ENCODE data around the gene MARCHF9. TPM values are rescaled to one million over a fixed set of nuclear protein-coding genes. Genes with fewer than 3 reads are reported as not detected.

MARCHF9 gene
- polyA plus RNA-seq, 1 of the 3 experiments (the other 2 are of a cell fraction): 24.2 TPM

- Histone ChIP-seq H3K4me3 (ENCODE audit: low read depth in 2 of 2, low read length in 1 of 2) (no peak overlapping the region), H2AFZ (ENCODE audit: low read depth) (no peak overlapping the region), H3K4me1 (ENCODE audit: control insufficient read depth in 1 of 2, insufficient read depth in 2 of 2, low read depth in 1 of 2, low read length in 1 of 2) (peaks cover 0 to 29% of the 10 kb centered on the region in 2 experiments; a peak in 2 of 4 replicates), H3F3A (replicated peaks; ENCODE audit: insufficient read depth) (peaks cover 19% of the 10 kb centered on the region), H3K9me2 (no peaks in the 10 kb centered on the region), H3K27me3 (ENCODE audit: insufficient read depth) (no peaks in the 10 kb centered on the region), H3K79me2 (ENCODE audit: insufficient read depth) (no peaks in the 10 kb centered on the region; the same call in 1 of the 2 replicates), H3K27ac (ENCODE audit: low read depth in 2 of 2, low read length in 1 of 2) (no peak overlapping the region), H3K36me3 (replicated peaks in 1 of 2; ENCODE audit: control insufficient read depth in 1 of 2, insufficient read depth in 2 of 2, low read length in 1 of 2) (peaks cover 9 to 10% of the 10 kb centered on the region in 2 experiments), H3K9ac (no peak overlapping the region), H3K4me2 (no peak overlapping the region), H4K20me1 (ENCODE audit: insufficient read depth) (no peaks in the 10 kb centered on the region), H3K9me3 (no peaks in the 10 kb centered on the region)
- no peak for TF ChIP-seq RXRA (IDR thresholded peaks at IDR 0.05; ENCODE audit: borderline replicate concordance, low read depth)
- no peak for TF ChIP-seq SIN3A (IDR thresholded peaks at IDR 0.05; ENCODE audit: borderline replicate concordance, low read depth, low read length)
- TF ChIP-seq REST (IDR thresholded peaks at IDR 0.05; ENCODE audit: low read depth, low read length): no peak
- TF ChIP-seq EZH2phosphoT487 (IDR thresholded peaks at IDR 0.05; ENCODE audit: borderline replicate concordance, low read depth): no peak
- TF ChIP-seq USF1 (IDR thresholded peaks at IDR 0.05; ENCODE audit: borderline replicate concordance, low read depth): no peak
- no peak for TF ChIP-seq FOXJ3 (CRISPR knock-in tag; IDR thresholded peaks at IDR 0.05)
- no peak for TF ChIP-seq RCOR1 (IDR thresholded peaks at IDR 0.05; ENCODE audit: low read length)
- TF ChIP-seq USF2 (IDR thresholded peaks at IDR 0.05; ENCODE audit: borderline replicate concordance, low read depth, low read length): no peak
- no peak for TF ChIP-seq FOSL2 (IDR thresholded peaks at IDR 0.05; ENCODE audit: borderline replicate concordance, low read depth)
- no peak for TF ChIP-seq NFIC (IDR thresholded peaks at IDR 0.05; ENCODE audit: borderline replicate concordance)
- TF ChIP-seq FOXM1 (IDR thresholded peaks at IDR 0.05; ENCODE audit: low read depth): no peak
- TF ChIP-seq NRF1 (IDR thresholded peaks at IDR 0.05; ENCODE audit: low read depth, low read length): no peak
- TF ChIP-seq YY1 (IDR thresholded peaks at IDR 0.05; ENCODE audit: low read depth): no peak
- no peak for TF ChIP-seq RAD21 (IDR thresholded peaks at IDR 0.05; ENCODE audit: low read length)
- no peak for TF ChIP-seq MAX (IDR thresholded peaks at IDR 0.05; ENCODE audit: low read depth)
- no peak for TF ChIP-seq TEAD4 (IDR thresholded peaks at IDR 0.05; ENCODE audit: borderline replicate concordance, insufficient read depth)
- TF ChIP-seq RFX5 (IDR thresholded peaks at IDR 0.05; ENCODE audit: low read length): no peak
- 51% methylated on average over 12 of the region's 14 CpGs for WGBS (ENCODE audit: low lambda C conversion rate)
- POLR2A ChIA-PET: no interaction called here
- CTCF ChIA-PET: interaction anchor here (0.6 to 2.2 kb wide), 4 partner anchors 15 to 1317 kb away, joined by 3 to 7 read pairs (median 5); no protein-coding TSS in a partner anchor
- DNase-seq: no peak
These were observed 12.8 kb upstream of the MARCHF9 start for GRCh38 chr12:57741844-57742738.

Measured in SK-N-SH (cell line).